T-helper 17 cell (primary cell): ENCODE measurements around the gene GFOD1. TPM values are rescaled to one million over a fixed set of nuclear protein-coding genes. Genes with fewer than 3 reads are reported as not detected.
"Not testable (repeated sequence)": the region's sequence is repeated elsewhere in the genome, so short reads cannot be mapped to it uniquely, and the experiment has no call there.

Source experiments
- ATAC-seq: fragments of 150-1000 bp; cut with Tn5 transposase; 2 replicates; pipeline ENCODE4 v1.10.0; 2021; ENCODE audit warnings: mild to moderate bottlenecking, moderate library complexity
- DNase-seq, 3 donors: peaks; one replicate each; pipeline versions ENCODE4 v3.0.0 to v3.0.0-alpha.2; 2020 to 2021
- H3K9me3 ChIP-seq: one replicate; pipeline ENCODE4 v1.7.0; 2013; ENCODE audit warnings: low read length, mild to moderate bottlenecking; ENCODE audit not compliant: control insufficient read depth, poor library complexity, severe bottlenecking
- H3K27ac Mint-ChIP-seq: one replicate; pipeline ENCODE4 v1.8.0; 2022; ENCODE audit warnings: mild to moderate bottlenecking, moderate library complexity, mixed read lengths
- H3K27me3 Mint-ChIP-seq: one replicate; pipeline ENCODE4 v1.8.0; 2022; ENCODE audit warnings: mixed read lengths
- H3K36me3 Mint-ChIP-seq: one replicate; pipeline ENCODE4 v1.8.0; 2022; ENCODE audit warnings: low read depth, mixed read lengths
- H3K4me1 Mint-ChIP-seq: one replicate; pipeline ENCODE4 v1.8.0; 2022; ENCODE audit warnings: mild to moderate bottlenecking, mixed read lengths
- H3K4me3 Mint-ChIP-seq: one replicate; pipeline ENCODE4 v1.8.0; 2022; ENCODE audit warnings: mild to moderate bottlenecking, moderate library complexity, mixed read lengths
- total RNA-seq, 4 donors: library from RNA in 2 of 4; stranded (reverse) in 2 of 4; gene quantifications; one replicate each; pipeline ENCODE4 v1.2.3 and lab custom pipeline; 2022 to 2026

GFOD1 gene
- total RNA-seq, 2 donors from 2014 or later = 1.4 to 3.1 TPM

- Mint-ChIP-seq H3K4me3 (peak overlapping the region; percentile 12), H3K4me1 (peaks cover 28% of the 10 kb centered on the region), H3K27ac (no peak overlapping the region), H3K27me3 (peaks cover 5% of the 10 kb centered on the region), H3K36me3 (no peaks in the 10 kb centered on the region)
- no peak for DNase-seq
- no peaks in the 10 kb centered on the region for H3K9me3 ChIP-seq
- ATAC-seq = no peak
Measured at GRCh38 chr6:13462458-13463327, 24.7 kb downstream of the GFOD1 start.

GRCh38 chr6:13461805-13462204, 25.6 kb downstream of the GFOD1 start:
- H3K27me3 Mint-ChIP-seq = peaks cover 3% of the 10 kb centered on the region
- no peak overlapping the region for H3K4me3 Mint-ChIP-seq
- H3K27ac Mint-ChIP-seq = peak overlapping the region; percentile 14
- peaks cover 28% of the 10 kb centered on the region for H3K4me1 Mint-ChIP-seq
- DNase-seq (no peak), ATAC-seq (peak; percentile 30)
- H3K36me3 Mint-ChIP-seq = no peaks in the 10 kb centered on the region
- no peaks in the 10 kb centered on the region for H3K9me3 ChIP-seq

GRCh38 chr6:13461307-13461706, 26.1 kb downstream of the GFOD1 start:
- H3K27me3 Mint-ChIP-seq = no peaks in the 10 kb centered on the region
- DNase-seq = no peak
- ATAC-seq = no peak
- H3K36me3 Mint-ChIP-seq = no peaks in the 10 kb centered on the region
- H3K4me3 Mint-ChIP-seq = no peak overlapping the region
- peak overlapping the region; percentile 14 for H3K27ac Mint-ChIP-seq
- no peaks in the 10 kb centered on the region for H3K9me3 ChIP-seq
- H3K4me1 Mint-ChIP-seq = peaks cover 25% of the 10 kb centered on the region

- H3K4me1 Mint-ChIP-seq = peaks cover 26% of the 10 kb centered on the region
- not testable (repeated sequence) for H3K27me3 Mint-ChIP-seq, H3K9me3 ChIP-seq, ATAC-seq, H3K36me3 Mint-ChIP-seq, H3K4me3 Mint-ChIP-seq, H3K27ac Mint-ChIP-seq, DNase-seq
Measured at GRCh38 chr6:13460289-13460688, 27.1 kb downstream of the GFOD1 start.

GRCh38 chr6:13457577-13457976, 29.8 kb downstream of the GFOD1 start:
- DNase-seq (no peak), ATAC-seq (no peak)
- no peaks in the 10 kb centered on the region for H3K27me3 Mint-ChIP-seq
- no peak overlapping the region for H3K4me3 Mint-ChIP-seq
- H3K4me1 Mint-ChIP-seq = peaks cover 34% of the 10 kb centered on the region
- H3K27ac Mint-ChIP-seq = no peak overlapping the region
- H3K9me3 ChIP-seq = no peaks in the 10 kb centered on the region
- no peaks in the 10 kb centered on the region for H3K36me3 Mint-ChIP-seq

GRCh38 chr6:13455552-13455966, 31.8 kb downstream of the GFOD1 start:
- DNase-seq = no peak
- peaks cover 26% of the 10 kb centered on the region for H3K4me1 Mint-ChIP-seq
- H3K4me3 Mint-ChIP-seq = no peak overlapping the region
- peak overlapping the region; percentile 93 for H3K27ac Mint-ChIP-seq
- no peaks in the 10 kb centered on the region for H3K27me3 Mint-ChIP-seq
- no peak for ATAC-seq
- no peaks in the 10 kb centered on the region for H3K36me3 Mint-ChIP-seq
- no peaks in the 10 kb centered on the region for H3K9me3 ChIP-seq

- Mint-ChIP-seq H3K36me3 (no peaks in the 10 kb centered on the region), H3K27me3 (no peaks in the 10 kb centered on the region), H3K27ac (peak overlapping the region; percentile 93), H3K4me3 (peak overlapping the region; percentile 86), H3K4me1 (peaks cover 25% of the 10 kb centered on the region)
- peak in 2 of 3 donors; percentile 15 to 33 for DNase-seq
- no peaks in the 10 kb centered on the region for H3K9me3 ChIP-seq
- ATAC-seq = peak; percentile 83
Measured at GRCh38 chr6:13454286-13455221, 32.8 kb downstream of the GFOD1 start.

GRCh38 chr6:13453771-13454251, 33.6 kb downstream of the GFOD1 start:
- H3K27ac Mint-ChIP-seq = peak overlapping the region; percentile 93
- DNase-seq (no peak), ATAC-seq (peak; percentile 30)
- no peaks in the 10 kb centered on the region for H3K36me3 Mint-ChIP-seq
- H3K9me3 ChIP-seq = no peaks in the 10 kb centered on the region
- H3K4me3 Mint-ChIP-seq = peak overlapping the region; percentile 86
- no peaks in the 10 kb centered on the region for H3K27me3 Mint-ChIP-seq
- peaks cover 22% of the 10 kb centered on the region for H3K4me1 Mint-ChIP-seq

- H3K27me3 Mint-ChIP-seq = no peaks in the 10 kb centered on the region
- ATAC-seq (no peak), DNase-seq (no peak)
- H3K4me3 Mint-ChIP-seq = no peak overlapping the region
- H3K36me3 Mint-ChIP-seq = no peaks in the 10 kb centered on the region
- no peaks in the 10 kb centered on the region for H3K9me3 ChIP-seq
- peak overlapping the region; percentile 93 for H3K27ac Mint-ChIP-seq
- H3K4me1 Mint-ChIP-seq = peaks cover 17% of the 10 kb centered on the region
Measured at GRCh38 chr6:13453153-13453552, 34.2 kb downstream of the GFOD1 start.

- H3K4me3 Mint-ChIP-seq = no peak overlapping the region
- no peak overlapping the region for H3K27ac Mint-ChIP-seq
- H3K4me1 Mint-ChIP-seq = peaks cover 22% of the 10 kb centered on the region
- peaks cover 4% of the 10 kb centered on the region for H3K36me3 Mint-ChIP-seq
- no peak for ATAC-seq
- no peaks in the 10 kb centered on the region for H3K9me3 ChIP-seq
- no peaks in the 10 kb centered on the region for H3K27me3 Mint-ChIP-seq
- DNase-seq = no peak
Measured at GRCh38 chr6:13452346-13453117, 34.9 kb downstream of the GFOD1 start.

- H3K4me1 Mint-ChIP-seq = peaks cover 22% of the 10 kb centered on the region
- no peak overlapping the region for H3K27ac Mint-ChIP-seq
- no peak for ATAC-seq
- no peaks in the 10 kb centered on the region for H3K9me3 ChIP-seq
- peaks cover 4% of the 10 kb centered on the region for H3K36me3 Mint-ChIP-seq
- H3K4me3 Mint-ChIP-seq = no peak overlapping the region
- no peaks in the 10 kb centered on the region for H3K27me3 Mint-ChIP-seq
- DNase-seq = no peak
Measured at GRCh38 chr6:13451181-13451895, 36.1 kb downstream of the GFOD1 start.

- DNase-seq = no peak
- no peaks in the 10 kb centered on the region for H3K27me3 Mint-ChIP-seq
- H3K9me3 ChIP-seq = no peaks in the 10 kb centered on the region
- peaks cover 4% of the 10 kb centered on the region for H3K36me3 Mint-ChIP-seq
- no peak overlapping the region for H3K4me3 Mint-ChIP-seq
- H3K27ac Mint-ChIP-seq = no peak overlapping the region
- no peak for ATAC-seq
- H3K4me1 Mint-ChIP-seq = peaks cover 20% of the 10 kb centered on the region
Measured at GRCh38 chr6:13450628-13451027, 36.8 kb downstream of the GFOD1 start.
